ENCODE measurements around the gene RBM15.

RBM15 gene

DNA sequence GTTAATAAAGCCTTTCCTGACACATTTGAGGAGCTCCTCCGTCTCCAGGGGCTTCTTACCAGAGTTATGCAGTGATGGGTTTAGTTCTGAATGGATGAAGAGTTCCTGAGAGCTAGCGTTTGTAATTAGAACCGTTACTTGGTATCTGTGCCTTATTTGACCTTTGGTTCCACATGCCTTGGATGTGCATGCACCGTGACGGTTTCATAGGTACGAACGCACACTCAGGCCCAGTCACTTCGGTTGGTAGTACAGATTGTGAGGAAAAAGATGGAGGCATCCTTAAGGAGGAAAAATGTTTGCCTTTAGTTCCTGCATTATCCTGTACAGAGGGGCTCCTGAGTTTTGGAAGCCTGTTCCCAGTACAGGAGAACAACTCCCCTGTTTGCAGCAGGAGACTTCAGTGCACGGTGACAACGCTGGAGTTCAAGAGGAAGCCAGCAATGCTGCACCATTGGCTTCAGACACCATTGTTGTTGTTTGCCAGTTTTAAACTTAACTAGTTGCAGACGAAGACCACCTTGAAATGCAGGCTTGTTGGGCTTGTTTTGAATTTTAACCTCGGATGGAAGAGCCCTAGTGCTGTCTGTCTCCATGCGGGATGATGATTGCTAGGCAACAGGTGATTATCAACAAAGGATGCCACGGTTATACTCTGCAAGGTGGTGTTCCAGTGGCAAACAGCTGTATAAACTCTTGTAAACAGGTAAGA, 8.2 kb downstream of the RBM15 start:
- FAIRE-seq = no peak
- DNase-seq (ENCODE audit: low spot score) = no peak

DNA sequence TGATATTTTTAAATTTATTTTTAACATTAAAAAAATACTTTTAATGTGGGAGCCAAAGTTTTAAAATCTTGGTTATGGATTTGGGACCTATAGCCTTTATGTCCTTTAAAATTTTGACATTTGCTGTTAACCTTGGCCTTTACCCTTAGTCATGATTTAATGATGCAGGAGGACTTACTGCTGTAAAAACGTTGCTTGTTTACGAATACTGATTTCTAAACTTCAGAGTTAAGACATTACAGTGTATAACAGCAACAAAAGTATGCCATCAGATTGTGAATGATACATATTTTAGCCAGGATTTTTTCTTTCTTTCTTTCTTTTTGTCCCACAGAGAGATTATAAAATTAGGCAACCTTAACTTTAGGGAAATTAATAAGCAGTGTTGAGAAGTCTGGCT, 8.9 kb downstream of the RBM15 start:
- no peak for DNase-seq (ENCODE audit: low spot score)
- FAIRE-seq = no peak

GRCh38 chr1:110348771-110349170, 9.6 kb downstream of the RBM15 start:
- DNase-seq (ENCODE audit: low spot score) = no peak
- no peak for FAIRE-seq

DNA sequence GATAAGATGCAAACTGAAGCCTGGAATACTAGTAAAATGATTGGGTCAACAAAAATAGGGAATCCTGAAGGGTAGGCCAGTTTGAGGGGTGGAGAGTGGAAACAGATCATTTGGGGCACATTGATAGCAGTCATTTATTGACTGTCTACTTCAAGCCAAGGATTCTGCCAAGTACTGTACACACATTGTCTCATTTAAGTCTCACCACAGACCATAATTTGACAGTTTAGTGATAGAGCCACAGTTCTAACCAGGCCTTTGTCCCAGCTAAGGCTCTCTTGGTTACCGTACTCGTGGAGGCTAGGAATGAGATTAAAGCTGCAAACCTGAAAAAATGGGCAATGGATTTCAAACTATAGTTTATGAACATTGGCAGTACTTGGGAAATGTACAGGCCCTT, 11.2 kb downstream of the RBM15 start:
- no peak for DNase-seq (ENCODE audit: low spot score)
- no peak for FAIRE-seq

DNA sequence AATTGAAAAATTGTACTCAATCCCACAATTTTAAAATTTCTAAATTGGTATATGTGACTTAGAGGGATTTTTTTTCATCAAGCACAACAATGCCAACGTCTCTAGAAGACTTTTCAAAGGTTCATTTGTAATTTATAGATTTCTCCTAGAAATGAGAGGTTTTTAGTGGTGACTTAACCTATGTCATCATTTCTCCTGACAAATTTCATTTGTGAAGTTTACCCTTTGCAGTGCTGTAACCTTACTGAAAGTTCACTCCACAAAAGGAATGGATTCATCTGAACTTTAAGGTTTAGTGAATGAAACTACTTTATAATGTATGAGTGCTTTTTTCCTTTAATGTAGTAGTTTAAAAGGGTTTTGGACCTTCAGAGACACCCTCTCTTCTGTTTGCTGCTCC, 16.1 kb downstream of the RBM15 start:
- FAIRE-seq (no peak), DNase-seq (ENCODE audit: low spot score) (no peak)

DNA sequence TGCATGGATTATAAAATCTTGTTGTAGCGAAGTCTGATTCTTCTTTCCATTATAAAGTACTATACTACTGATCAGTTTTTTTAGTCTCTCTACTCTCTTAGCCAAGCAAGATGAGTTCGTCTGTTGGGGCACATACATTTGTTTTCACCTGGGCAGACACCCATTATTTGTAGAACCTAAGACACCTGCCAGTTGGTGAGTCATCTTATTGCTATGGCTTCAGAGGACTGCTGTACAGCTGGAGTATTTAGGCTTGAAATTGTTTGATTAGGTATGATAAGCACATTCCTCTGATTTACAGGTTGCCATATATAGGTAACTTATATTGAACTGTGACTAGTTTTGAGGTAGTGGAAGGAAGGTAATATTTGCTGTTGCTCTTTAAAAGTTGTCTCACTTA, 17.2 kb downstream of the RBM15 start:
- FAIRE-seq = no peak
- DNase-seq (ENCODE audit: low spot score) = no peak

DNA sequence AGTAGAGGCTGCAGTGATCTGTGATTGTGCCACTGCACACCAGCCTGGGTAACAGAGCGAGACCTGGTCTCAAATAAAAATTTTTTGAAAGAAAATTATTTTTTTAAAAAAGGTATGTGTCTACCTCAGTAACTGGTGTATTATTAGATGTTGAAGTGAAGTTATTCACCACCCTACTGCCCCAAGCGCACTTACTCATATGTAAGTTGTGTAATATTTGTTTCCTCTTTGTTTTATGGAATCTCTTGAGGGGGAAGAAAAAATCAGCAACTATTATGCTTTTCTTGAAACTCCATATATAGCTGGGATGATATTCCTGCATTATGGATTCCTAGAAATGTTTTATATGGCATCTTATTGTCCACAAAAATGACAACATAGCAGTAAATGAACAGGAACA, 21.3 kb downstream of the RBM15 start:
- DNase-seq (ENCODE audit: low spot score) (no peak), FAIRE-seq (no peak)

DNA sequence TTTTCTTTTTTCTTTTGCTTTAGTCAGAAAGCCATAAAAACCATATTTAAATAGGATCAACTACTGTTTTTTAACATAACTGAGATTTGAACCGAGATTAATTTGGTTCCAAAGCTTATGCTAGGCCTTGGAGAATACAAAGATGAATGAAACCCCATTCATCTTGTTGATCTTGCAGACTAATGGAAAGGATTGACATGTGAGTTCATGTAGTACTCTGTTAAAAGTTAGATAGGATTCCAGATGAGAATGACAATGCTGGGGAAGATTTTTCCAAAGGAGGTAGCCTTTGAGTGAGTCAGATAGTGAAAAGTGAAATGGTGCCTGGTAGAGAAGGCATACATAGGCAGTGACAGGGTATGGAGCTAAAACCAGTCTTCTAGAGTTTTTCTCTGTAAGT, 22.7 kb downstream of the RBM15 start:
- DNase-seq (ENCODE audit: low spot score) = no peak

GRCh38 chr1:110364221-110364620, 25.0 kb downstream of the RBM15 start:
- FAIRE-seq (no peak), DNase-seq (ENCODE audit: low spot score) (no peak)

More for the DNA sequence above, 22.7 kb downstream of the RBM15 start:
- no peak for FAIRE-seq

- peak; percentile 91 for FAIRE-seq
- peak; percentile 60 for DNase-seq (ENCODE audit: low spot score)
These were observed 31.6 kb downstream of the RBM15 start for GRCh38 chr1:110370827-110371226.

GRCh38 chr1:110375490-110375889, 36.3 kb downstream of the RBM15 start:
- DNase-seq (ENCODE audit: low spot score) (no peak), FAIRE-seq (no peak)

DNA sequence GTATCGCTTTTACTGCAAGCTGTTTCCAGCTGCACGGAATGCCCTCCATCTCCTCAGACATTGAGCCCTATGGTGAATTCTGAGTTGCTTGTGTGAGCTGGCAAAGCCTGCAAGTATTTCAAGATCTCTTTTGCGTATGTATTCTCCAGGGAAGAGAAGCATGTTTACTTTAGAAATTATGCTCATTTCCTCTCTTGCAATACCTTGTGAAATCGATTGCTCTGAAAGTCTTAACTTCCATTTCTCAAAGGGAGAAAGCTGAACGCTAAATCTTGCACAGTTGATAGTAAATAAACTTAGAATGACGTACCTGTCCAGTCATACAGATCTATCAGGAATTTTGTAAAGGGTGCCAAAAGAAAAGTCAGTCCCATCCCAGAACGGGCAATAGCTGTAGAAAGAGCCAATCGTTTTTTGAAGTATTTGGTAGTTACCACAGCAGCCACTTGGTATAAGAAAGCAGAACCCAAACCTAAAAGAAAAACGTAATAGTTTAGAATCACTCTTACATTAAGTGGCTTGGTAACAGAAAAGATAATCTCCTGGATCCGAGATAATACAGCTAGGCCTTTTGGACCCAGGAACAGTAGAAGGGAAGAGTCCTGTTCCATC, 41.6 kb downstream of the RBM15 start:
- DNase-seq (ENCODE audit: low spot score) = no peak

GRCh38 chr1:110383251-110383990, 44.2 kb downstream of the RBM15 start:
- FAIRE-seq (no peak), DNase-seq (ENCODE audit: low spot score) (no peak)

More for the DNA sequence above, 41.6 kb downstream of the RBM15 start:
- FAIRE-seq = no peak

- FAIRE-seq = no peak
- DNase-seq (ENCODE audit: low spot score) = no peak
These were observed 45.6 kb downstream of the RBM15 start for GRCh38 chr1:110384581-110385321.

DNA sequence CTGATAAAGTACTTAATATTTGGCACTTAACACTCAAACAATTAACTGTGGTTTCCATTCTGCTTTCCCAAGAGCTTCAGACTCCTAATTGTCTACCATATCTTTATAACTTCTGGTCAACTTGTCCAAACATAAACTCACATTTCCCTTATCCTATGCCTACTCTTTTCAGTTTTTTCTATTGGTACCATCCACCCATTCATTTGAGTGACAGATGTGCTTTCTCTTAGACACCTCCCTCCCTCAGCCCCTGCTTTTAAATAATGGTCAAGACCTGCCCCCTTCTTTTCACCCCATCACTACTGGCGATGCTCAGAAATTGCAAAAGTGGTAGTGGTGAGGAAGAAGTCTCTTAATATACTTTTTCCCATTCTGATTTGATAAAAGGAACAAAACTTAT, 46.2 kb downstream of the RBM15 start:
- DNase-seq (ENCODE audit: low spot score) = no peak
- no peak for FAIRE-seq

DNA sequence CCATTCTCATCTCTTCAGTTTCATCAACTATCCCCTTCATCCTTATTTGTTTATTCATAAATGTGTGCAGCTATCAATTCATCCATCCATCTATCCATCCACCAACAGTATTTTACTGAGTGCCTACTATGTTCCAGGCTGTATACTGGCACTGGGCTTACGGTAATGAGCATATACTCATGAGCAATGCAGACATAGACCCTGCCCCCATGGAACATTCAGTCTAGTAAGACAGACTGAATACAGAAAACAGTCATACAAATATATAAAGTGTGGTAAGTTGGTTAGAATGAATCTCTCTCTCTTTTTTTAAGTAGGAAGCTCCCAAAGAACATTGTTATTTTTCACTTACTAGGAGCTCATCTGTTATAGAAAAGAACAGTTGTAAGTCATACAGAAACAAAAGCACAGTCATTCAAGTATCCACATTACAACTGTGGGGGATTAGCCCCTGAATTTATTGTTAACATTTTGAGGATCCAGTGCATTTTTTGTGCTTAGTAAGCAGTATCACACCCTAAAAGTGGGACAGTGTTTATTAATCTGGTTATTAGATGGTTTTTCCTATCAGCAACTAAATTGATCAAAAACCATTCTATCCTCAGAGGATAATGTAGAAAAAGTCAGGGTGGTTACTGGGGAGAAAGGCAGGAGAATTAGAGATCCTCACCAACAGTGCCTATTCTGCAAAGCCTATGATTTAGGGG, 48.0 kb downstream of the RBM15 start:
- no peak for DNase-seq (ENCODE audit: low spot score)
- FAIRE-seq = no peak

GRCh38 chr1:110390096-110390495, 50.9 kb downstream of the RBM15 start:
- DNase-seq (ENCODE audit: low spot score) (peak; percentile 54), FAIRE-seq (no peak)

DNA sequence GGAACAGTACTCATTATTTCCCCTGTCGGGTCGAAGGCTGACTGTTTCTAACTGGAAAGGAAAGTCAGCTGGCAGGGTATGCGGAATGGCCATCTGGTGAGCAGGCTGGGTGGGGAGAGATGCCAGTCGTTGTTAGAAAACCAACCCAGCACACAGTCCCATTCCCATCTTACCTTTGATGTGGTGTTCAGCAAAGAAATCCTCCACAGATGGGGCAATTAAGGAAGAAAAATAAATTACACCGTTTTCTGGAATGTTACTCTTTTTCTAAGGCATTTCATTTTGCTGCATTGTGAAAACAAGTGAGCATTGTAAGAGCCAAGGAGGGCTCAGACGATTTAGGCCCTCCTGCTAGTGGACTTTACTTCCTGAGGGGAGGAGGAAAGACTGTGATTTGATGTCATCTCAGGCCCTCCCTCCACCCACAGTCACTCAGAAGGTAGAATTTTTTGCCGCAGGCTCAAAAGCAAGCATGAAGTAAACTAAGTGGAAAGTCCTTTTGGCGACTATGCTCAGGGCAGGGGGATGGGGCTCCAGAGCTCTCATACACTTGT, 51.6 kb downstream of the RBM15 start, which contains the start of gene SLC16A4:
Gene SLC16A4 (minus strand): TSS at position 335 of the 554 bp plus-strand sequence. CDS start 1,703 bp downstream, outside the sequence.
- no peak for DNase-seq (ENCODE audit: low spot score)
- FAIRE-seq = no peak

DNA sequence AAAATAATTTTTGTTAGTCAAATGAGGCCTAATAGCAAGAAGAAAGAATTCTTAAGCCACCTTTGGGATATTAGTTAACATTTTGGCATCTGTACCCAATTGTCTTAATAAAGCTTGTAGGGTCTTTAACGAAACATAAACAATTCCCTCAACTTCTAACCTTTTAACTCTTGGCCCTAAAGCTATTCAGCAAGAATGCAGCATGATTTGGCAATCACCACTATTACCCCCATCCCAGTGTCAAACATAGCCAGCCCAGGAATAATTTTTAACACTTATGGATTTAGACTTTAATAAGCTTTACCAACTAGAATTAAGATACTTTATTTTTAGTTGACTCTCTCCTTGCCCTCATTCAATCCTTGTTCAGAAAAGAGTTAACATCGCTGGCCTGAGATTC, 54.1 kb downstream of the RBM15 start:
- FAIRE-seq (no peak), DNase-seq (ENCODE audit: low spot score) (no peak)

- FAIRE-seq (peak; percentile 99), DNase-seq (ENCODE audit: low spot score) (peak; percentile 97)
These were observed 54.7 kb downstream of the RBM15 start for GRCh38 chr1:110393691-110394492.

Data from RCC 7860 (cell line).